OCI-LY3 (cell line): ENCODE measurements around the gene TJP3.

Experiments
- EZH2phosphoT487 ChIP-seq: fragments of 200-600 bp; shearing (Covaris generic); IDR thresholded peaks from 2 replicates; pipeline ENCODE4 v1.6.1; 2018; ENCODE audit warnings: antibody characterized with exemption, mixed run types, low read depth
- TF ChIP-seq, protein P1 (sequence below): fragments of 200-600, 300-600 bp; sonication (generic); IDR thresholded peaks from 2 replicates; pipeline ENCODE4 v1.5.1; 2014; ENCODE audit warnings: antibody characterized with exemption, low read length, low read depth

DNA sequence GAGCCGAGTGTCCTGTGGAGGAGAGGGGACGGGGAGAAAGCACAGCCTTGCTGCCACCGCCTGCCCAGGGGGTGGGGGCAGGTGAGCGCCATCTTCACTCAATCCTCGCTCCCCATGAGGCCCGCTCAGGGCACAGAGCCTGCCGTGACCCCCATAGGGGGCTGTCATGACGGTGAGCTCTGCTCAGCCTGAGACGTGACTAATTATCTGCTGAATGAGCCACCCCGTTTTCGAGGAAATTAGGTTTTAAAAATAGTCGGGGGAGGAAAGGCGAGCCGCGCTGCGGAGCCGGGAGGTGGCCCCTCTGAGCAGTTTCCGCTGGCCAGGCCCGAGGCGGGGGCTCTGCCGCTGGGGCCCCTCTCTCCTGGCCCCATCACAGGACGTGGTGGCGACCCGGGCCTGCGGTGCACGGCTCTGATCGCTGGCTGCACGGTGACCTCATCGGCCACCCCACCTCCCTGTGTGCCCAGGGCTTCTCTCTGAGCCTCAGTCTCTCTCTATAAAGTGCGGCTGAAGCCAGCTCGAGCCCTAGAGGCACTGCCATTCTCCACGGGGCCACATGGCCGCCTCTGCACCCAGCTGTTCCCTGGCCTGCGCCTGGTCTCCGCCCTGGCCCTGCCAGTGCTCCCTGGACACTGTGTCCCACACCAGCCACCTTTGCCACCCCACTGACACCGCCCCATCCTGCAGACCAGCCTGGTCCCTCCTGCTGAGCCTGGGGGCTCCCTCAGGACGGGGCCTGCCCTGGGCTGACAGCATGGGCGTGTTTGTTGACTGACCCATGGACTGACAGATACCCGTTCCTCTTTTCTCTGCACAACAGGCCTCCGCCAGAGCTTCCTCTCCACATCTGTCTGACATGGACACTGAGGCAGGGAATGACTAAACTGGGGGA lies 36.3 kb upstream of the TJP3 start:
- TF ChIP-seq, protein P1, sequence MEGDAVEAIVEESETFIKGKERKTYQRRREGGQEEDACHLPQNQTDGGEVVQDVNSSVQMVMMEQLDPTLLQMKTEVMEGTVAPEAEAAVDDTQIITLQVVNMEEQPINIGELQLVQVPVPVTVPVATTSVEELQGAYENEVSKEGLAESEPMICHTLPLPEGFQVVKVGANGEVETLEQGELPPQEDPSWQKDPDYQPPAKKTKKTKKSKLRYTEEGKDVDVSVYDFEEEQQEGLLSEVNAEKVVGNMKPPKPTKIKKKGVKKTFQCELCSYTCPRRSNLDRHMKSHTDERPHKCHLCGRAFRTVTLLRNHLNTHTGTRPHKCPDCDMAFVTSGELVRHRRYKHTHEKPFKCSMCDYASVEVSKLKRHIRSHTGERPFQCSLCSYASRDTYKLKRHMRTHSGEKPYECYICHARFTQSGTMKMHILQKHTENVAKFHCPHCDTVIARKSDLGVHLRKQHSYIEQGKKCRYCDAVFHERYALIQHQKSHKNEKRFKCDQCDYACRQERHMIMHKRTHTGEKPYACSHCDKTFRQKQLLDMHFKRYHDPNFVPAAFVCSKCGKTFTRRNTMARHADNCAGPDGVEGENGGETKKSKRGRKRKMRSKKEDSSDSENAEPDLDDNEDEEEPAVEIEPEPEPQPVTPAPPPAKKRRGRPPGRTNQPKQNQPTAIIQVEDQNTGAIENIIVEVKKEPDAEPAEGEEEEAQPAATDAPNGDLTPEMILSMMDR = no peak
- TF ChIP-seq EZH2phosphoT487 = no peak
